HS-27A (cell line): ENCODE results near the gene ADAMTS1.
"Not testable (repeated sequence)": the region's sequence is repeated elsewhere in the genome, so short reads cannot be mapped to it uniquely, and the experiment has no call there.

Experiments used
- DNase-seq: peaks from one replicate; pipeline ENCODE4 v3.0.0-alpha.2; 2012; ENCODE audit warnings: low read depth, missing footprints

ADAMTS1 gene

GRCh38 chr21:26845066-26845758 is at the start of gene ADAMTS1:
Gene ADAMTS1, minus strand, starts transcription at chr21:26845409. Its CDS starts 455 bp downstream, at chr21:26844954.
- DNase-seq = peak; percentile 92

DNA sequence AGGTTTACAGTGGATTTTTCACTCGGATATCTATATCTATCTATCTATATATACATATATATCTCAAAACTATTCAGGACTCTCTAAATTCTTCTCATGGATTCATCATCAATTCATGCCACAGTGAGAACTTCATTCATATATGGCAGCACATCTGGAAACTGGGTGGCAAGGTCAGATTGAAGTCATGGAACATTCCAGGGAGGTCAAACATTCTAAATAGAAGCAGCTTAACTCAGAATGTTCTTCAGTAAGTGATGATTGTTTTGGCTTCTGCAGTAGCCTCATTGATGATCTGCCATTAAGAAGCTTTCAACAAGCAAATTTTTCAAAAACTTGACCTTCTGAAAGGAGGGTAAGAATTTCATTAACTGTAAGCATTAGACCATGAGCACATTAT is 46.9 kb upstream of the ADAMTS1 start:
- DNase-seq = no peak

- DNase-seq = no peak
These were observed 43.7 kb upstream of the ADAMTS1 start for GRCh38 chr21:26888931-26889330.

- no peak for DNase-seq
These were observed 43.0 kb upstream of the ADAMTS1 start for GRCh38 chr21:26888256-26888655.

DNA sequence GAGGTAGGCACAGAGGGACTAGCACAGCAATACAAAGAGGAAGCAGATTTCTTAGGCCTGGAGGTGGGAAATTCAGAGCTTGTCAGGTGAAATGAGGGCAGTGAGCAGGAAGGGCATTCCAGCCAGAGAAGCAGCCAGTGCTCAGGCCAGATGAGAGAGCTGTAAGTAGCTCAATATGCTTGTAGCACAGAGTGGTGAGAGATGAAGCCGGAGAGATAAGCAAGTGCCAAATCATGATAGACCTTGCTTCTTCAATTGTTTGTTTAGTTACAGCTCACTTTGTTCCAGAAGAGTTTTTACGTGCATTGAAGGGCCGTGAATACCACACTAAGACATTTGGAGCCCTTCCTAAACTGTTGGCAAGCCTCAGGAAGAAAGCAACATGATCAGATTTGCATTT is 42.0 kb upstream of the ADAMTS1 start:
- DNase-seq = no peak

DNA sequence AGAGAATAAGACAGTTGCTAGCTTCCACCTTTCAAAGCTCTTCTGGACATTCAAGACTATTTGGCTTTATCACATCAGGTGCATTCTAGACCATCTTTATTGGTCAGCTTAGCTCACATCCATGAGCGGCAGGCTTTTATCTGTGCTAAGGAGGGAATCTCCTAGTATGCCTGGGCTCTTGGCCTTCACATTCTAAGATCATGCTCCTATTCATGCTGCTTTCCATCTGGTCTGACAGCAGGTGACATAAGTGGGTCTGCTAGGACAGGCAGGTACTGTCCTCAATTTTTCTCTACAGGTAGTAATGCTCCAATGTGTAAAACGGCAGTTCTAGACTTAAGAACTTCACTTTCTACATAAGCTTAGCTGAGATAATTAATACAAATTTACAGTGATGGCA is 39.2 kb upstream of the ADAMTS1 start:
- DNase-seq = no peak

DNA sequence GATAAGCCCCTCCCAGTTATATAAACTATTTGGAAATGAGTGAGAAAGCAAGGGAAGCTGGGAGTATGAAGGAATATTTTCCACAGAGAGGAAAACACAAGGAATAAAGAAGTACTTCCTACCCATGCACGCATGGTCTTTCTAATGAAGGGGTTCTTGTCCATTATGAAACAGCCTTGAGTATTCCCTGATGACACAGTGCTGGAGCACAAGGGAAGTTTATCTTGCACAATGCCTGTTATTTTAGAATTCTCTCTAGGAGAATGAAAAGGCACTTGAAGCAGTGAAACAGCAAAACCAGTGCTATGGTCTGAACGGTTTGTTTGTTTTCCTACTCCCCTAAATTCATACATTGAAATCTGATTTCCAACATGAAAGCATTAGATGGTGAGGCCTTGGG is 38.6 kb upstream of the ADAMTS1 start:
- no peak for DNase-seq

GRCh38 chr21:26881504-26882228 is 36.5 kb upstream of the ADAMTS1 start:
- peak; percentile 29 for DNase-seq

DNA sequence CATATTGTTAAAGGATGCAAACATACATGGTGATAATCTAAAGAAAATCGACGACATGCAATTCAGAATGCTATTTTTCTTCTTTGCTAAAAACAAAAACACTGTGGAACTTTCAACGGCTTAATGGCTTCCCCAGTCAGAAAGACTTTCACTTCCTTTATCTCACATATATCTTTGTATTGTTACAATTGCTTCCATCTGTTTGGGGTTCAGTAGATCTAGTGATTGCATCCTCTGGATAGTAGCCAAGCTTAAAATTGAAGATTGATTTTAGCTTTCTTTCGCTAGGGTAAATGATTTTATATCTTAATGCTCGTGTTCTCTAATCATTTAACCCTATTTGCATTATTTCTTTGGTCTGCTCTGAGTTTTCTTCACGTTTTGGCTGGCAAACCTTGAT is 31.8 kb upstream of the ADAMTS1 start:
- no peak for DNase-seq

- DNase-seq = no peak
These were observed 29.1 kb upstream of the ADAMTS1 start for GRCh38 chr21:26874347-26874746.

GRCh38 chr21:26865857-26866256 is 20.6 kb upstream of the ADAMTS1 start:
- DNase-seq = no peak

DNA sequence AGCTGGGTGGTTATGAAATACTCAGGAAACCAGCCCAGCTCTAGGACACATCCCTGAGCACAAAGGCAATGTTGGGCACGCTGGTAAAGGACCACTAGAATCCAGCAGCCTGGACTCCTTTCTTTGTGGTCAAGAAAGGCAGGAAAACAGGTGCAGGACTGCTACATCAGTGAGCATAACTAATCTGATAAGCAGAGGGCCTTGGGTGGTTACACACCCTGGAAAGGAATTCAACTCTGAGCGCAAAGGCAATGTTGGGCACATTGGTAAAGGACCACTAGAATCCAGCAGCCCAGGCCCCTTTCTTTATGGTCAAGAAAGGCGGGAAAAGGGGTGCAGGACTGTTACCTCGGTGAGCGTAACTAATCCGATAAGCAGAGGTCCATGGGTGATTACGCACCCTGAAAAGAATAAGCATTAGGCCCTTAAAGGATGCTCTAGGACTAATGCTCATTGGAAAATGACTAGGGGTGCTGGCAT is 11.7 kb upstream of the ADAMTS1 start:
- DNase-seq = not testable (repeated sequence)

- DNase-seq = not testable (repeated sequence)
These were observed 9.5 kb upstream of the ADAMTS1 start for GRCh38 chr21:26854695-26855094.

DNA sequence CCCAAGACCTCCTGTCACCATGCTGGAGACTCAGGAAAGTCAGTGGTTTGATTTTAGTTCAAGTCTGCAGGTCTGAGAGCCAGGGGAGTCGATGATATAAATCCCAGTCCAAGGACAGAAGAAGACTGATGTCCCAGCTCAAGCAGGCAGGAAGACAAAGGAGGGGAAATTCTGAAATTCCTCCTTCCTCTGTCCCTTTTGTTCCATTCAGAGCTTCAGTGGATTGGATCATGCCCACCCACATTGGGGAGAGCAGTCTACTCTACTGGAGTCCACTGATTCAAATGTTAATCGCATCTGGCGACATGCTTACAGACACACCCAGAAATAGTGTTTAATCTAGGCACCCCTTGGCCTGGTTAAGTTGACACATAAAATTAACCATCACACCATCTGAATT is 7.2 kb upstream of the ADAMTS1 start:
- DNase-seq = no peak

DNA sequence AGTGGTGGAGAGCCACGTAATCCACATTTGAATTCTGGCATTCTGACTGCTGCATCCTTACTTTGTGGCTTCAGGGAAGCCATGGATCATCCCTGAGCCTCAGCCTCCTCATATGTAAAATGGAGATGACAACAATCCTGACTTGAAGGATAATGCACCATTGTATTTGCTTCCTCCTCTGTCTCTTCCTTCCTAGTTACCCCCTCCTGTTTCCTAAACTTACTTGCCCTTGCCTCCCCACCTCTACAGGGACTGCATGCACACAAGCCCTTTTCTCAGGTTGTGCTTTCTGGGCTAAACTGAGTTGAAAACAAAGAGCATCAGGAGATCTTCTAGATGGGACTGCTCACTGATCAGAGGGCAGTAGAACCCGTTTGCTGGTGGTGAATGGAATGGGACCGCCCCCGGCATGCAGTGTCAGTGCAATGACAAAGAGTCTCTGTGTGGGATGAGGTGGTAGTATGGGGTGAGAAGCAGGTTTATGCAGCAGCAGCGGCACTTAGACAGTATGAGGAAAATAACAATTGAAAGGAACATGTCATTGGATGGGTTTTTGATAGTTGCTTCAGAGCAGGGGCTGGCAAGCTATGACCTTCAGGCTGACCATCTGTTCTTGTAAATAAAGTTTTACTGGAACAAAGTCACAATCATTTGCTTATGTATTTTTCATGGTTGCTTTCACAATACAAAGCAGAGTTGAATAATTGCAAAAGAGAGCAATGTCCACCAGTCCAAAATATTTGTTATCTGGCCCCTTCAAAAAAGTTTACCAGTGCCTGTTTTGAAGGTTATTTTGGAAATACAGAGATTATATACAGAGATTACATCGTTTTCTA is 6.1 kb upstream of the ADAMTS1 start:
- DNase-seq = no peak

DNA sequence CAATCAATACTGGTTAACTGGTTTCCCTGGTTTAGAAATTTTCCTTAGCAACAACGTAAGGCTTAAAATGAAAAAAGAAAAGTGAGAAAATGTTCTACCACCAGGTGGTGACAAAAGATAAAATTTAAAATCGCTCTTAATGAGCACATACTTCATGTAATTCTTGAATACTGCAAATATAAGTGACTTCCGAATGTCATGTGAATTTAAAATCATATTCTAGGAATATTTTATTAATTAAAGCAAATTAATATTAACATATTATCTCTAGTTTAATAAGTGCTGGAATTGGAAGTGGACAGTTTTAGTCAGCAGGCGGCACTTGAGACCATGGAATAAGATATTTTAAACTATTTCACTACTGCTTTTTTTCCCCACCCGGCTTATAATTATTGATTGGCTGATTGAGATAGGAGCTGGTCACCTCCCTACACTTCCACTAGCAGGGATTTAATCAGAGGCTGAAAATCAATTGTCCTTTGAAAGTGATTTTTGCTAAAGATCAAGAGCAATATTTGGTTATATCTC is 5.0 kb upstream of the ADAMTS1 start:
- no peak for DNase-seq

DNA sequence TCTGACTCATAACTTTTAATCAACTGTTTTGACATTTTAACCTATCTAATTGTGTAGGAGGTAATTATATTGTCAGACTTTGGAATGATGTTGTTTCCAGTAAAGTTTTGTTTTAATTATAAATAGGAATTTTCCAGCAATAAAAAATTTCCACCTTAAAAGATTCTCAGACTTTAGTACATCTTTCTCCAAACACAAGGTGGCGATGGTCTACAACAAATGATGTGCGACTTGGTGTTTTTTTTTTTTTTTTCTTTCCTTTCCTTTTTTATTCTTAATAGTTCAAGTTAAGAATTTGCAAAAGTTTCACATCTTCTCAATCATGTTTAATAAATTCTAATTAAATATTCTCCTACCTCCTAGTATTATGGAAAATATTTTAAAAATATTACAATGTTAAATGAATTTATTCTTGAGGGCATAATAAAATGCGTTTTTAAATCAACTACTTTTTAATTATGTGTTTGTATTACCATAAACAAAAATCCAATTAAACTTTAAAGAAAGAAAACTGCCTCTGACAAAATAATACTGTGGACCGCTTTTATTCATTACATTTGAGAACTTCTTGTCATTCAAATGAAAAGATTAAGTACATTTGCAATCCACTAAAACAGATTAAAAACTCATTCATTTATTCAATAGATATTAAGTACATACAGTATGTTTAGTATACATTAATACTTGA is 4.4 kb upstream of the ADAMTS1 start:
- DNase-seq = no peak

GRCh38 chr21:26847921-26848320 is 2.7 kb upstream of the ADAMTS1 start:
- no peak for DNase-seq

- no peak for DNase-seq
These were observed 1.8 kb upstream of the ADAMTS1 start for GRCh38 chr21:26847002-26847401.

GRCh38 chr21:26846036-26846931 is 1.1 kb upstream of the ADAMTS1 start:
- no peak for DNase-seq

- DNase-seq = no peak
These were observed 488 bp upstream of the ADAMTS1 start for GRCh38 chr21:26845759-26846035.
